GM12878 (cell line): ENCODE results near the gene CLEC4M.

Experiments
- ATF7 ChIP-seq: fragments of 450-650 bp; IDR thresholded peaks from 2 replicates; pipeline ENCODE4 v1.6.1; 2016; ENCODE audit warnings: low read depth, mild to moderate bottlenecking
- EP300 ChIP-seq, 2 experiments: fragments of 150-350 bp in 1 of 2; IDR thresholded peaks; 2 replicates each; pipeline ENCODE4 v1.6.1; 2011 to 2012; ENCODE audit warnings: low read depth in 2 of 2, low read length in 2 of 2, borderline replicate concordance in 1 of 2, improper control_type of control experiment in 1 of 2, inconsistent platforms in 1 of 2; ENCODE audit not compliant: control insufficient read depth in 1 of 2
- EZH2 ChIP-seq: IDR thresholded peaks from 2 replicates; pipeline ENCODE4 v1.6.1; 2012; ENCODE audit warnings: low read depth, mild to moderate bottlenecking, control low read depth, inconsistent platforms, low read length, borderline replicate concordance; ENCODE audit not compliant: control insufficient read depth
- MAX ChIP-seq: IDR thresholded peaks from 2 replicates; pipeline ENCODE4 v1.6.1; 2012; ENCODE audit warnings: low read depth, low read length, improper control_type of control experiment
- NFXL1 ChIP-seq: fragments of 450-650 bp; IDR thresholded peaks from 2 replicates; pipeline ENCODE4 v1.6.1; 2017; ENCODE audit warnings: antibody characterized with exemption, mild to moderate bottlenecking, borderline replicate concordance
- PML ChIP-seq: IDR thresholded peaks from 2 replicates; pipeline ENCODE4 v1.6.1; 2012; ENCODE audit warnings: low read length, inconsistent platforms
- POLR2A ChIP-seq: IDR thresholded peaks from 2 replicates; pipeline ENCODE4 v1.6.1; 2011; ENCODE audit warnings: low read depth, mild to moderate bottlenecking, low read length
- POLR2AphosphoS2 ChIP-seq: IDR thresholded peaks from 2 replicates; pipeline ENCODE4 v1.6.1; 2011; ENCODE audit warnings: low read depth, mild to moderate bottlenecking, low read length, improper control_type of control experiment, moderate library complexity
- REST ChIP-seq: IDR thresholded peaks from 2 replicates; pipeline ENCODE4 v1.6.1; 2012; ENCODE audit warnings: mild to moderate bottlenecking, low read depth, low read length
- ZNF384 ChIP-seq: IDR thresholded peaks from 2 replicates; pipeline ENCODE4 v1.6.1; 2012; ENCODE audit warnings: low read depth, mild to moderate bottlenecking, low read length, improper control_type of control experiment, borderline replicate concordance
- TF ChIP-seq, protein P1 (sequence below): fragments of 450-650 bp; IDR thresholded peaks from 2 replicates; pipeline ENCODE4 v1.6.1; 2017; ENCODE audit warnings: mild to moderate bottlenecking
- TF ChIP-seq, protein P2 (sequence below), 3 experiments: IDR thresholded peaks in 2 of 3; conservative IDR thresholded peaks in 1 of 3; 2 replicates each; pipeline ENCODE4 v1.5.1; 2011; ENCODE audit warnings: low read depth in 3 of 3, low read length in 3 of 3, mild to moderate bottlenecking in 3 of 3, control low read depth in 2 of 3, moderate library complexity in 2 of 3, inconsistent platforms in 1 of 3, mixed read lengths in 1 of 3; ENCODE audit not compliant: control insufficient read depth in 2 of 3, insufficient read depth in 1 of 3; ENCODE audit errors: extremely low read depth in 1 of 3

DNA sequence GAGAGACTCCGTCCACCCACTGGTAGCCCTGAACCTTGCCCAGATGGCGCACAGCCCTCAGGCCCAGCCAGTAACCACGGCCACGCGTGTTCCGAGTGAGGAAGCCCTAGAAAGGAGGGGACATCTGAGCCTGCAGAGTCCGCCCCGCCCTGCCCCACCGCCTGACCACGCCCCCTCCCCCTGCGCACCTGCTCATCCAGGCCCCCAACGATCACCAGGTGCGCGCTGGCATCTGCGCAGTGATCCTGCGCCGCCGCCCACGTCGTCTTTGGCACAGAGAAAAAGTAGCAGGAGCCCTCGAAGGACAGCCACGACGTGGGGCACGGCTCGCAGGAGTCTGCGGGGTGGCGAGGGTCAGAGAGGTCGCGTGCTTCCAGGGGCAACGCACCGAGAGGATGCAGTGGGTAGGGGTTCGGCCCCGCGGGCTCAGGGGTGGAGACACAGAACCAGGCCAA, 33.2 kb upstream of the CLEC4M start:
- TF ChIP-seq REST (no peak), MAX (no peak), POLR2A (no peak), ATF7 (no peak), PML (no peak), EP300 (IDR thresholded peaks at IDR 0.05; ENCODE audit: borderline replicate concordance in 1 of 2, control insufficient read depth in 1 of 2, low read depth in 2 of 2, low read length in 2 of 2) (no peak), ZNF384 (no peak), POLR2AphosphoS2 (no peak), NFXL1 (no peak), EZH2 (no peak)
- TF ChIP-seq, protein P1, sequence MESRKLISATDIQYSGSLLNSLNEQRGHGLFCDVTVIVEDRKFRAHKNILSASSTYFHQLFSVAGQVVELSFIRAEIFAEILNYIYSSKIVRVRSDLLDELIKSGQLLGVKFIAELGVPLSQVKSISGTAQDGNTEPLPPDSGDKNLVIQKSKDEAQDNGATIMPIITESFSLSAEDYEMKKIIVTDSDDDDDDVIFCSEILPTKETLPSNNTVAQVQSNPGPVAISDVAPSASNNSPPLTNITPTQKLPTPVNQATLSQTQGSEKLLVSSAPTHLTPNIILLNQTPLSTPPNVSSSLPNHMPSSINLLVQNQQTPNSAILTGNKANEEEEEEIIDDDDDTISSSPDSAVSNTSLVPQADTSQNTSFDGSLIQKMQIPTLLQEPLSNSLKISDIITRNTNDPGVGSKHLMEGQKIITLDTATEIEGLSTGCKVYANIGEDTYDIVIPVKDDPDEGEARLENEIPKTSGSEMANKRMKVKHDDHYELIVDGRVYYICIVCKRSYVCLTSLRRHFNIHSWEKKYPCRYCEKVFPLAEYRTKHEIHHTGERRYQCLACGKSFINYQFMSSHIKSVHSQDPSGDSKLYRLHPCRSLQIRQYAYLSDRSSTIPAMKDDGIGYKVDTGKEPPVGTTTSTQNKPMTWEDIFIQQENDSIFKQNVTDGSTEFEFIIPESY = no peak
- TF ChIP-seq, protein P2, sequence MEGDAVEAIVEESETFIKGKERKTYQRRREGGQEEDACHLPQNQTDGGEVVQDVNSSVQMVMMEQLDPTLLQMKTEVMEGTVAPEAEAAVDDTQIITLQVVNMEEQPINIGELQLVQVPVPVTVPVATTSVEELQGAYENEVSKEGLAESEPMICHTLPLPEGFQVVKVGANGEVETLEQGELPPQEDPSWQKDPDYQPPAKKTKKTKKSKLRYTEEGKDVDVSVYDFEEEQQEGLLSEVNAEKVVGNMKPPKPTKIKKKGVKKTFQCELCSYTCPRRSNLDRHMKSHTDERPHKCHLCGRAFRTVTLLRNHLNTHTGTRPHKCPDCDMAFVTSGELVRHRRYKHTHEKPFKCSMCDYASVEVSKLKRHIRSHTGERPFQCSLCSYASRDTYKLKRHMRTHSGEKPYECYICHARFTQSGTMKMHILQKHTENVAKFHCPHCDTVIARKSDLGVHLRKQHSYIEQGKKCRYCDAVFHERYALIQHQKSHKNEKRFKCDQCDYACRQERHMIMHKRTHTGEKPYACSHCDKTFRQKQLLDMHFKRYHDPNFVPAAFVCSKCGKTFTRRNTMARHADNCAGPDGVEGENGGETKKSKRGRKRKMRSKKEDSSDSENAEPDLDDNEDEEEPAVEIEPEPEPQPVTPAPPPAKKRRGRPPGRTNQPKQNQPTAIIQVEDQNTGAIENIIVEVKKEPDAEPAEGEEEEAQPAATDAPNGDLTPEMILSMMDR (IDR thresholded peaks at IDR 0.05 in 2 of 3, conservative IDR thresholded peaks at IDR 0.05 in 1 of 3; ENCODE audit: control insufficient read depth in 2 of 3, extremely low read depth in 1 of 3, insufficient read depth in 1 of 3, low read depth in 3 of 3, low read length in 3 of 3) = no peak
